Spinal cord (tissue), 10 donors: ENCODE results near the gene IGSF1. TPM values are rescaled to one million over a fixed set of nuclear protein-coding genes. Genes with fewer than 3 reads are reported as not detected.

ENCODE experiments used
- DNase-seq, 6 donors: peaks; one replicate each; pipeline versions ENCODE4 v3.0.0 to v3.0.0-alpha.2; 2013 to 2015; ENCODE audit warnings: low spot score in 6 of 6, low read depth in 4 of 6
- H3K27ac ChIP-seq: one replicate; pipeline ENCODE4 v1.5.1; 2013; ENCODE audit warnings: low read depth, low read length, control low read depth
- H3K27me3 ChIP-seq: one replicate; pipeline ENCODE4 v1.6.1; 2013; ENCODE audit warnings: low read length; ENCODE audit not compliant: control insufficient read depth, insufficient read depth
- H3K36me3 ChIP-seq: one replicate; pipeline ENCODE4 v1.6.1; 2013; ENCODE audit warnings: low read length; ENCODE audit not compliant: control insufficient read depth, insufficient read depth
- H3K4me1 ChIP-seq: one replicate; pipeline ENCODE4 v1.6.1; 2013; ENCODE audit warnings: low read length; ENCODE audit not compliant: control insufficient read depth, insufficient read depth
- H3K4me3 ChIP-seq: one replicate; pipeline ENCODE4 v1.5.1; 2013; ENCODE audit warnings: low read depth, low read length, control low read depth
- H3K9me3 ChIP-seq: one replicate; pipeline ENCODE4 v1.6.1; 2013; ENCODE audit warnings: low read length; ENCODE audit not compliant: control insufficient read depth, insufficient read depth
- WGBS: methylation state at CpG from one replicate; pipeline ENCODE4 v1.1.5; 2013; ENCODE audit warnings: missing lambda C conversion rate; ENCODE audit not compliant: insufficient coverage; 5-methylcytosine and 5-hydroxymethylcytosine counted together
- polyA plus RNA-seq, 2 donors: library from polyadenylated mRNA; unstranded; fragments of 120-200 nt; gene quantifications; one replicate each; pipeline ENCODE4 v1.2.1, GENCODE V29; 2013; ENCODE audit not compliant: insufficient read length in 2 of 2
- total RNA-seq, 2 donors: library from RNA; depleted of rRNA in 1 of 2; stranded (reverse); fragments of 120-200 nt in 1 of 2; fragments of >200 nt in 1 of 2; gene quantifications; one replicate each; pipeline versions ENCODE4 v1.2.3 to v1.2.4, GENCODE V29; 2013 to 2014
- donor health status: healthy.

Gene IGSF1
- total and polyA plus RNA-seq, 4 donors: 9.3 to 17.3 (median 14.2) TPM

- no peaks in the 10 kb centered on the region for H3K9me3 ChIP-seq
- WGBS: no CpG with 5 or more reads among the region's 2 CpGs
- H3K4me1 ChIP-seq: no peaks in the 10 kb centered on the region
- no peak for DNase-seq
- H3K36me3 ChIP-seq: no peaks in the 10 kb centered on the region
- no peak overlapping the region for H3K27ac ChIP-seq
- no peaks in the 10 kb centered on the region for H3K27me3 ChIP-seq
- H3K4me3 ChIP-seq: no peak overlapping the region
These were observed 16.8 kb upstream of the IGSF1 start for GRCh38 chrX:131305926-131306325.

GRCh38 chrX:131302701-131303100 lies 13.6 kb upstream of the IGSF1 start:
- Histone ChIP-seq H3K27ac (no peak overlapping the region), H3K4me3 (no peak overlapping the region), H3K27me3 (peaks cover 2% of the 10 kb centered on the region), H3K4me1 (no peaks in the 10 kb centered on the region), H3K36me3 (no peaks in the 10 kb centered on the region), H3K9me3 (no peaks in the 10 kb centered on the region)
- DNase-seq: no peak
- no CpG with 5 or more reads among the region's 3 CpGs for WGBS

GRCh38 chrX:131301155-131301554 lies 12.0 kb upstream of the IGSF1 start:
- no peak overlapping the region for H3K4me3 ChIP-seq
- no CpG with 5 or more reads among the region's 5 CpGs for WGBS
- peak in 1 of 6 donors; percentile 11 for DNase-seq
- peaks cover 2% of the 10 kb centered on the region for H3K27me3 ChIP-seq
- no peak overlapping the region for H3K27ac ChIP-seq
- no peaks in the 10 kb centered on the region for H3K4me1 ChIP-seq
- no peaks in the 10 kb centered on the region for H3K36me3 ChIP-seq
- H3K9me3 ChIP-seq: no peaks in the 10 kb centered on the region

DNA sequence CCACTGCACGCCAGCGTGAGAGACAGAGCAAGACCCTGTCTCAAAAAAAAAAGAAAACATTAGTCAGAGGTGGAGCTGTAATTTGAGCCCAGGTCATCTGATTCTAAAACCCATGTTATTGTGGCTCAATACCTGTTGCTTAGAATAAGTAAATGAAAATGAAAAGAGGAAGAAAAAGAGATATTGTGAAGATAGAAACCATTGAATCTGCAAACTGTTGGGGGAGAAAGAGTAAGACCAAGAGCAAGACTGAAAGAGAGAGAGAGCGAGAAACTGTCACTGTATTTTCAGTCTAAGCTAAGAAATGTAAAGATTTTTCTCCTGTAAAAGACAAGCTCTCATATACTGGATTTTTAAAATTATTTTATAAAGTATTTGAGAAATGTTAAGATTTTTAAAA lies 9.7 kb upstream of the IGSF1 start:
- no peak for DNase-seq
- no peak overlapping the region for H3K27ac ChIP-seq
- H3K36me3 ChIP-seq: no peaks in the 10 kb centered on the region
- no peak overlapping the region for H3K4me3 ChIP-seq
- H3K9me3 ChIP-seq: no peaks in the 10 kb centered on the region
- H3K27me3 ChIP-seq: peaks cover 4% of the 10 kb centered on the region
- no peaks in the 10 kb centered on the region for H3K4me1 ChIP-seq
- WGBS: no CpG with 5 or more reads among the region's 3 CpGs

- no peak overlapping the region for H3K4me3 ChIP-seq
- no peaks in the 10 kb centered on the region for H3K9me3 ChIP-seq
- no peaks in the 10 kb centered on the region for H3K4me1 ChIP-seq
- peaks cover 7% of the 10 kb centered on the region for H3K27me3 ChIP-seq
- WGBS: 100% methylated on average over 1 of the region's 2 CpGs
- H3K36me3 ChIP-seq: no peaks in the 10 kb centered on the region
- H3K27ac ChIP-seq: no peak overlapping the region
- no peak for DNase-seq
These were observed 8.9 kb upstream of the IGSF1 start for GRCh38 chrX:131298036-131298435.

- peaks cover 12% of the 10 kb centered on the region for H3K4me1 ChIP-seq
- H3K4me3 ChIP-seq: no peak overlapping the region
- no peaks in the 10 kb centered on the region for H3K36me3 ChIP-seq
- peaks cover 17% of the 10 kb centered on the region for H3K27me3 ChIP-seq
- H3K9me3 ChIP-seq: no peaks in the 10 kb centered on the region
- 39% methylated on average over 2 of the region's 4 CpGs for WGBS
- H3K27ac ChIP-seq: no peak overlapping the region
- DNase-seq: no peak
These were observed 421 bp upstream of the IGSF1 start for GRCh38 chrX:131289527-131289926.

DNA sequence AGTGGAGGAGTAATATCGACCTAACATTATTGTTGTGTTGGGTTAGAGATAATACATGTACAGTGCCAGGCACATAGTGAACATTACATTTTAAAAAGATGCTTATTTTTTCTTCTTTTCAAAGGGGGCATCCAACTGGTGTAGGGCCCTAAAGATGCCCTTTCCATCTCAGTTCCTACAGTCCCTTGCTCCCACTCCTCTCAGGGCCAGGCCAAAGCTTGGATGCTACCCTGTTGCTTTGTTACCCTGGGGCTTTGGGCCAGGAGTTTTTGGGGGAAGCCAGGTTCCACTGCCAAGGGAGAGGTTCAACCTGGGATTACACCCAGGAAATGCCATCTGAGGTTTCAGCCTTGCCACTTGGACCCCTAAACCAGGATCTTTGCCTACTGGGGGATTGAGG lies 918 bp downstream of the IGSF1 start:
- Histone ChIP-seq H3K9me3 (no peaks in the 10 kb centered on the region), H3K4me1 (peaks cover 12% of the 10 kb centered on the region), H3K27ac (no peak overlapping the region), H3K36me3 (no peaks in the 10 kb centered on the region), H3K27me3 (peaks cover 15% of the 10 kb centered on the region), H3K4me3 (no peak overlapping the region)
- no CpG with 5 or more reads among the region's 1 CpG for WGBS
- DNase-seq: peak in 1 of 6 donors; percentile 32

- H3K27ac ChIP-seq: no peak overlapping the region
- no peaks in the 10 kb centered on the region for H3K36me3 ChIP-seq
- no CpG with 5 or more reads among the region's 4 CpGs for WGBS
- no peak overlapping the region for H3K4me3 ChIP-seq
- no peaks in the 10 kb centered on the region for H3K9me3 ChIP-seq
- peaks cover 15% of the 10 kb centered on the region for H3K27me3 ChIP-seq
- no peak for DNase-seq
- peaks cover 12% of the 10 kb centered on the region for H3K4me1 ChIP-seq
These were observed 1.4 kb downstream of the IGSF1 start for GRCh38 chrX:131287560-131288179.

DNA sequence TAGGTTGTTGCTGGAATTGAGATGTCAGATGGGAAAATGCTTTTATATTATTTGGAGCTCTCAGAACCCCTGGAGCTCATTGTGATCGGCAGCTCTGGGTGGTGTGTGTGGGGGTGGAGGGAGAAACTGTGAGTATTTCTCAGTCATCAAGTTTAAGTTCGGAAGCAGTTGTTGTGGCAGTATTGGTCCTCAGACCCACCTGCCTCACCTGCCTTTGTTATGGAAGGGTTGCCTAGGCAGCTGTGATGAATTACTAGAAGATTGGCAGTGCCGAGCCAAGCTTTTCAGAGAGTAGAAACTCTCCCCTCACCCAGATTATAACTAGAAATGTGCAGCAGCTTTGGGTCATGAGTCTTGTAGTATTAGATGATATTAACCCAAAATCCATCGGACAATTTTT lies 9.5 kb downstream of the IGSF1 start:
- 54% methylated on average over 2 of the region's 4 CpGs for WGBS
- Histone ChIP-seq H3K36me3 (no peaks in the 10 kb centered on the region), H3K4me3 (no peak overlapping the region), H3K27ac (no peak overlapping the region), H3K9me3 (no peaks in the 10 kb centered on the region), H3K27me3 (peaks cover 19% of the 10 kb centered on the region), H3K4me1 (peaks cover 2% of the 10 kb centered on the region)
- DNase-seq: no peak

GRCh38 chrX:131279197-131279596 lies 9.9 kb downstream of the IGSF1 start:
- peaks cover 17% of the 10 kb centered on the region for H3K27me3 ChIP-seq
- no peak overlapping the region for H3K27ac ChIP-seq
- no peak overlapping the region for H3K4me3 ChIP-seq
- H3K36me3 ChIP-seq: no peaks in the 10 kb centered on the region
- 63% methylated on average over 3 of the region's 10 CpGs for WGBS
- H3K4me1 ChIP-seq: peaks cover 2% of the 10 kb centered on the region
- no peaks in the 10 kb centered on the region for H3K9me3 ChIP-seq
- DNase-seq: no peak
